Gastrocnemius medialis (tissue), 4 donors: ENCODE measurements around the gene TFDP1.
"Not testable (repeated sequence)": the region's sequence is repeated elsewhere in the genome, so short reads cannot be mapped to it uniquely, and the experiment has no call there.

Experiments used
- CTCF ChIP-seq, 5 experiments: fragments of 450-650 bp in 3 of 5; fragments of 200-600 bp in 2 of 5; sonication (generic) in 2 of 5; IDR thresholded peaks in 4 of 5; conservative IDR thresholded peaks in 1 of 5; 1 replicate in 4 of 5; 2 replicates in 1 of 5; pipeline ENCODE4 v1.5.1; 2016 to 2019; ENCODE audit warnings: antibody characterized with exemption in 5 of 5, mild to moderate bottlenecking in 3 of 5, moderate library complexity in 3 of 5
- POLR2A ChIP-seq, 2 donors: fragments of 450-650 bp; IDR thresholded peaks; one replicate each; pipeline ENCODE4 v1.6.1; 2017; ENCODE audit warnings: antibody characterized with exemption in 2 of 2, mild to moderate bottlenecking in 2 of 2, moderate library complexity in 2 of 2

GRCh38 chr13:113621498-113621897 lies 36.9 kb downstream of the TFDP1 start:
- TF ChIP-seq CTCF (IDR thresholded peaks at IDR 0.05 in 4 of 5, conservative IDR thresholded peaks at IDR 0.05 in 1 of 5): peak in 1 of 5 experiments; percentile 29
- TF ChIP-seq POLR2A (IDR thresholded peaks at IDR 0.05): not testable (repeated sequence)
